Activated CD8-positive, alpha-beta T cell treated with anti-CD3 and anti-CD28 coated beads for 36 hours (primary cell): ENCODE results near the gene FBLN1. TPM values are rescaled to one million over a fixed set of nuclear protein-coding genes. Genes with fewer than 3 reads are reported as not detected.

Source experiments
- ATAC-seq: fragments of 200-7000 bp; cut with Tn5 transposase; one replicate; pipeline ENCODE4 v1.10.0; 2021; ENCODE audit warnings: mild to moderate bottlenecking, moderate library complexity
- CTCF ChIA-PET: fragments of 350-600 bp; sonication (Branson Sonifier 250); formaldehyde crosslinking; loops from one replicate; lab custom pipeline; 2021; ENCODE audit warnings: antibody characterized with exemption; lab: Charles Lee
- POLR2A ChIA-PET: fragments of 350-600 bp; sonication (Branson Sonifier 250); formaldehyde crosslinking; loops from one replicate; lab custom pipeline; 2021; ENCODE audit warnings: antibody characterized with exemption; lab: Charles Lee
- DNase-seq: peaks from one replicate; pipeline ENCODE4 v3.0.0-alpha.2; 2020
- H3K27ac Mint-ChIP-seq: one replicate; pipeline ENCODE4 v1.8.0; 2021; ENCODE audit warnings: mild to moderate bottlenecking, mixed read lengths
- H3K27me3 Mint-ChIP-seq: one replicate; pipeline ENCODE4 v1.8.0; 2021; ENCODE audit warnings: mixed read lengths
- H3K36me3 Mint-ChIP-seq: one replicate; pipeline ENCODE4 v1.8.0; 2021; ENCODE audit warnings: low read depth, mixed read lengths
- H3K4me1 Mint-ChIP-seq: one replicate; pipeline ENCODE4 v1.8.0; 2021; ENCODE audit warnings: low read depth, mixed read lengths
- H3K4me3 Mint-ChIP-seq: one replicate; pipeline ENCODE4 v1.8.0; 2021; ENCODE audit warnings: mild to moderate bottlenecking, moderate library complexity, mixed read lengths
- H3K9me3 Mint-ChIP-seq: one replicate; pipeline ENCODE4 v1.8.0; 2021; ENCODE audit warnings: mixed read lengths
- intact Hi-C: fragments of 100-400 bp; cut with micrococcal nuclease; formaldehyde crosslinking; loops from one replicate; pipeline ENCODE4 v1.10.0; 2022
- total RNA-seq, 2 experiments: library from RNA; stranded (reverse); gene quantifications; one replicate each; pipeline ENCODE4 v1.2.3, GENCODE V29; 2021
- TF ChIP-seq, protein P1 (sequence below): fragments of 200-600 bp; IDR thresholded peaks from one replicate; pipeline ENCODE4 v1.8.0; 2022; ENCODE audit warnings: antibody characterized with exemption, mild to moderate bottlenecking

FBLN1 gene
- total RNA-seq, 2 experiments from 2014 or later, result 0.56 TPM; not detected in 1

DNA sequence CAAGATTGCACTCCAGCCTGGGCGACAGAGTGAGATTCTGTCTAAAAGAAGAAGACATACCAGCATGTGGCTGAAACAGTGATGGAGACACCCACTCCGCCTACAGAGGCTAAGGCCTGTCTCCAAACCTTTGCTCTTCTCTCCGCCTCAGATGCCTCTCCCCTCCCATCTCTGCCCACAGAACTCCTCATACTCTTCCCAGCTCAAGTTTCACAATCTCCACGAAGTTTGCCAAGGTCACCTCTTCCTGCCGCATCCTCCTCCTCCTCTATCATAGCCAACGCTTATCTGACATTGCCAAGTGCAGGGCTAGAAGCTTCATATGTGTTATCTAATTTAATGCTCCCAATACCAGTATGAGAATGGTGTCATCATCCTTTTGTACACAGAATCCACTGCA lies 25.9 kb upstream of the FBLN1 start:
- TF ChIP-seq, protein P1, sequence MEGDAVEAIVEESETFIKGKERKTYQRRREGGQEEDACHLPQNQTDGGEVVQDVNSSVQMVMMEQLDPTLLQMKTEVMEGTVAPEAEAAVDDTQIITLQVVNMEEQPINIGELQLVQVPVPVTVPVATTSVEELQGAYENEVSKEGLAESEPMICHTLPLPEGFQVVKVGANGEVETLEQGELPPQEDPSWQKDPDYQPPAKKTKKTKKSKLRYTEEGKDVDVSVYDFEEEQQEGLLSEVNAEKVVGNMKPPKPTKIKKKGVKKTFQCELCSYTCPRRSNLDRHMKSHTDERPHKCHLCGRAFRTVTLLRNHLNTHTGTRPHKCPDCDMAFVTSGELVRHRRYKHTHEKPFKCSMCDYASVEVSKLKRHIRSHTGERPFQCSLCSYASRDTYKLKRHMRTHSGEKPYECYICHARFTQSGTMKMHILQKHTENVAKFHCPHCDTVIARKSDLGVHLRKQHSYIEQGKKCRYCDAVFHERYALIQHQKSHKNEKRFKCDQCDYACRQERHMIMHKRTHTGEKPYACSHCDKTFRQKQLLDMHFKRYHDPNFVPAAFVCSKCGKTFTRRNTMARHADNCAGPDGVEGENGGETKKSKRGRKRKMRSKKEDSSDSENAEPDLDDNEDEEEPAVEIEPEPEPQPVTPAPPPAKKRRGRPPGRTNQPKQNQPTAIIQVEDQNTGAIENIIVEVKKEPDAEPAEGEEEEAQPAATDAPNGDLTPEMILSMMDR, result no peak
- H3K36me3 Mint-ChIP-seq, result no peaks in the 10 kb centered on the region
- ATAC-seq, result no peak

DNA sequence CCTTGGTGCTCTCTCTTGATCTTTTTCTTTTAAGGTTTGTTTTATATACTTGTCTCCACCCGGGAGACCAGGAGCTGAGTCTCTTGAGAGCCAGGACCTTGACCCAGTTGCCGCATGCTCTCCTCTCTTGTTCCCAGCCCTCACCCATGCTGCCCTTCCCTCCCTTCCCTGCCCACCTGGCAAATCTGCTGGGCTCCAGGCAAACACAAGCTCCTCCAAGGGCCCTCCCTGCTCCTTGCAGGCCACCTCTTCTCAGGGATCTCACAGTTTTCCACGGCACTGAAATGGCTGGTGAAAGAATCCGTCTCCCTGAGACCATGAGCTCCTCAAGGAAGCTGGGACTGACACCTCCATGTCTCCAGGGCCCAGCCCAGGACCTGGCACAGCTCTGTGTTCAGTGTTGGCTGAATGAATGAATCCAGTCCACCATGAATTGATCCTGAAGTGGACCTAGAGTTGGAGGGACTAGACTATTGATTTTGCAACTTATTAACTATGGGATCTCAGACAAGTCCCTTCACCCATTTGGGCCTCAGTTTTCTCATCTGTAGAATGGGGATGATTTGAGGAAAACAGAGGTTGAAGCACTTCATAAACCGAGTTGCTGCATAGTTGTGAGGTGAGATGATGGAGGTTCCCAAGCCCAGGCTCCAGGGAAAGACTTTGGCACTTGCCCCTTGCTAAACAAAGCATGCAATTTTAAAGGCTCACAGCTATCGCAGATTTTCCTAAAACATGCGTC lies 25.1 kb upstream of the FBLN1 start:
- Mint-ChIP-seq H3K27ac (no peak overlapping the region), H3K9me3 (no peaks in the 10 kb centered on the region), H3K4me1 (no peaks in the 10 kb centered on the region), H3K27me3 (peaks cover 2% of the 10 kb centered on the region), H3K4me3 (no peak overlapping the region), H3K36me3 (no peaks in the 10 kb centered on the region)
- POLR2A ChIA-PET, result no interaction called here
- ATAC-seq (no peak), DNase-seq (no peak)
- intact Hi-C loops, result no loop called here
- CTCF ChIA-PET, result no interaction called here
- TF ChIP-seq, protein P1, result no peak

More for the DNA sequence above, 25.9 kb upstream of the FBLN1 start:
- intact Hi-C loops, result no loop called here
- ChIA-PET CTCF (no interaction called here), POLR2A (no interaction called here)
- Mint-ChIP-seq H3K4me3 (no peak overlapping the region), H3K9me3 (no peaks in the 10 kb centered on the region), H3K27ac (no peak overlapping the region), H3K27me3 (peaks cover 2% of the 10 kb centered on the region), H3K4me1 (no peaks in the 10 kb centered on the region)
- DNase-seq, result no peak

DNA sequence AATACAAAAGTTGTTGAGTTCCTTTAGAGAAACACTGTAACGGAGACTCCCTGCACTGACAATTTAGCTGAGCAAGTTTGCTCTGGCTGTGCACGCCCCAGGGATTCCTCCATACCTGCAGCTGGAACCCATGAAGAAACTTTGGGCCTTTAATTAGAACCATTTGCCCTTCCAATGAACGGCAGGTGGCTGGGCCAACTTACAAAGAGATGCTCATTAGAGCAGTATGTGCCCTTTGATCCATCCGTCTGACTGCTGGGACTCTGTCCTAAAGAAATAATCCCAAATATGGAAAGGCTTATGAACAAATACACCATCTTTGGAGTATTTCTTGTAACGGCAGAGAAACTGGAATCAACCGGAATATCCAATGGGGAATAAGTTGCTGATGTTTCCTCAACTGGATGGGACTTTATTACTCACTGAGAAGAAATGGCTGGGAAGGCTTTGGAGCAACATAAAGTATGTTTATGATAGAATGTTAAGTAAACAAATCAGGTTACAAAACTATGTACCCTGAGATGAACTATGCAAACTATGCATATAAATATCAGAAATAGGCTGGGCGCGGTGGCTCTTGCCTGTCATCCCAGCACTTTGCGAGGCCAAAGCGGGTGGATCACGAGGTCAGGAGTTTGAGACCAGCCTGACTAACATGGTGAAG lies 24.4 kb upstream of the FBLN1 start:
- Mint-ChIP-seq H3K27ac (no peak overlapping the region), H3K36me3 (no peaks in the 10 kb centered on the region), H3K4me1 (no peaks in the 10 kb centered on the region), H3K9me3 (no peaks in the 10 kb centered on the region), H3K4me3 (no peak overlapping the region), H3K27me3 (peaks cover 2% of the 10 kb centered on the region)
- TF ChIP-seq, protein P1, result no peak
- ChIA-PET POLR2A (no interaction called here), CTCF (no interaction called here)
- ATAC-seq, result no peak
- no peak for DNase-seq
- intact Hi-C loops, result no loop called here

DNA sequence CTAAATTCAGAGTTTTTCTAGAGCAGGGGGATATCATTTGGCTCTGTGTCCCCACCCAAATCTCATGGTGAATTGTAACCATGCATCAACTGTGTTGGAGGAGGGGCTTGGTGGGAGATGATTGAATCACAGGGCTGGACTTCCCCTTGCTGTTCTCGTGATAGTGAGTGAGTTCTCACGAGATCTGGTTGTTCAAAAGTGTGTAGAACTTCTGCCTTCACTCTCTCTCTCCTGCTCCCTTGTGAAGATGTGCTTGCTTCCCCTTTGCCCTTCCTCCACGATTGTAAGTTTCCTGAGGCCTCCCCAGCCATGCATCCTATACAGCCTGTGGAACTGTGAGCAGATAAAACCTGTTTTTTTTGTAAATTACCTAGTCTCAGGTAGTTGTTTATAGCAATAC lies 22.0 kb upstream of the FBLN1 start:
- Mint-ChIP-seq H3K36me3 (no peaks in the 10 kb centered on the region), H3K27ac (no peak overlapping the region), H3K4me3 (no peak overlapping the region), H3K27me3 (peaks cover 3% of the 10 kb centered on the region), H3K9me3 (no peaks in the 10 kb centered on the region), H3K4me1 (no peaks in the 10 kb centered on the region)
- TF ChIP-seq, protein P1, result no peak
- DNase-seq (no peak), ATAC-seq (no peak)
- intact Hi-C loops, result no loop called here
- ChIA-PET POLR2A (no interaction called here), CTCF (no interaction called here)

DNA sequence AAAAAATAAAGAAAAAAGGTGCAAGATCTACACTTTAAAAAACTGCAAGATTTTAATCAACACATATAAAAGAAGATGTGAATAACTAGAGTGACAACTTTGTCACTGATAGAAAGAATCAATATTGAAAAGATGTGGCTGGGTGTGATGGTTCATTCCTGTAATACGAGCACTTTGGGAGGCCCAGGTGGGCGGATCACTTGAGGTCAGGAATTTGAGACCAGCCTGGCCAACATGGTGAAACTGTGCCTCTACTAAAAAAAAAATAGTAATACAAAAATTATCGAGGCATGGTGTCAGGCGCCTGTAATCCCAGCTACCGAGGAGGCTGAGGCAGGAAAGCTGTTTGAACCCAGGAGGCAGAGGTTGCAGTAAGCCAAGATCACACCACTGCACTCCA lies 21.0 kb upstream of the FBLN1 start:
- DNase-seq (no peak), ATAC-seq (no peak)
- ChIA-PET CTCF (no interaction called here), POLR2A (no interaction called here)
- no peaks in the 10 kb centered on the region for H3K36me3 Mint-ChIP-seq
- H3K27ac Mint-ChIP-seq, result no peak overlapping the region
- H3K4me1 Mint-ChIP-seq, result no peaks in the 10 kb centered on the region
- no peaks in the 10 kb centered on the region for H3K9me3 Mint-ChIP-seq
- TF ChIP-seq, protein P1, result no peak
- intact Hi-C loops, result no loop called here
- H3K27me3 Mint-ChIP-seq, result peaks cover 3% of the 10 kb centered on the region
- no peak overlapping the region for H3K4me3 Mint-ChIP-seq
